Fibroblast of lung (primary cell): ENCODE results near the gene GRID1.

Source experiments
- EZH2 ChIP-seq: IDR thresholded peaks from 2 replicates; pipeline ENCODE4 v1.5.1; 2012; ENCODE audit warnings: low read length, control low read depth, mild to moderate bottlenecking; ENCODE audit errors: missing control alignments
- TF ChIP-seq, protein P1 (sequence below), 2 donors: IDR thresholded peaks in 1 of 2; conservative IDR thresholded peaks in 1 of 2; 1 replicate in 1 of 2; 2 replicates in 1 of 2; pipeline ENCODE4 v1.5.1; 2011 to 2012; ENCODE audit warnings: low read length in 2 of 2, control low read depth in 1 of 2, inconsistent platforms in 1 of 2, low read depth in 1 of 2, mild to moderate bottlenecking in 1 of 2

DNA sequence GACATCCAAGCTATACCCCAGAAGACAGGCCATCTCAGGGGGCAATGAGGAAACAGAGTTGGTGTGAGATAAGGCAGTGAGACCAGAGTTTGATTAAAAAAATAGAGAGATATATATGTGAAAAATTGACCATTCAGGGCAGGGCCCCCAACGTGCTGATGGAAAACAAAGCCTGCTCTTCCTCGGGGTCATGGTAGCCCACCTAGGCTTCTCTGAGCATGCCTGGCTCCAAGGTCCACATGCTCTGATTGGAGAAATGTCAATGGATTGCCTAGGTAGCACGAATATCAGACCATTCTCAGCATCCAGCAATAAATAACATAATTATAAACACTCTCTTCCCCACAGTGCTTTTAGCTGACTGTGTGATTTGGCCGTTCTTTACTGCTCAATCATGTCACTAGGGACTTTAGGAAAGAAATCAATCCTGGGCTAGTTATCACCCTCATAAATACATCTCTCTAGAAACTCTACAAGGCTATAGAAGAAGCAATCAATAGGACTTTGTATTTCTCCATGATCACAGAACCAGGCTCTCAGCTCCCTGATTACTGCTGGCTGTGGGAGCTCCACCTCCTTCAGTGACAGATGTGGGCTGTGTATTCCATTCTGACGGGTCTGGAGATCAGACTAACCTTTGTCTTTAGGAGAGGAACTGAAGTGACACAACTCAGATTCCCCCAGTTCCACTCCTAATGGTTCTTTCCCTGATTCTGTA, 766.4 kb downstream of the GRID1 start:
- TF ChIP-seq, protein P1, sequence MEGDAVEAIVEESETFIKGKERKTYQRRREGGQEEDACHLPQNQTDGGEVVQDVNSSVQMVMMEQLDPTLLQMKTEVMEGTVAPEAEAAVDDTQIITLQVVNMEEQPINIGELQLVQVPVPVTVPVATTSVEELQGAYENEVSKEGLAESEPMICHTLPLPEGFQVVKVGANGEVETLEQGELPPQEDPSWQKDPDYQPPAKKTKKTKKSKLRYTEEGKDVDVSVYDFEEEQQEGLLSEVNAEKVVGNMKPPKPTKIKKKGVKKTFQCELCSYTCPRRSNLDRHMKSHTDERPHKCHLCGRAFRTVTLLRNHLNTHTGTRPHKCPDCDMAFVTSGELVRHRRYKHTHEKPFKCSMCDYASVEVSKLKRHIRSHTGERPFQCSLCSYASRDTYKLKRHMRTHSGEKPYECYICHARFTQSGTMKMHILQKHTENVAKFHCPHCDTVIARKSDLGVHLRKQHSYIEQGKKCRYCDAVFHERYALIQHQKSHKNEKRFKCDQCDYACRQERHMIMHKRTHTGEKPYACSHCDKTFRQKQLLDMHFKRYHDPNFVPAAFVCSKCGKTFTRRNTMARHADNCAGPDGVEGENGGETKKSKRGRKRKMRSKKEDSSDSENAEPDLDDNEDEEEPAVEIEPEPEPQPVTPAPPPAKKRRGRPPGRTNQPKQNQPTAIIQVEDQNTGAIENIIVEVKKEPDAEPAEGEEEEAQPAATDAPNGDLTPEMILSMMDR (conservative IDR thresholded peaks at IDR 0.05 in 1 of 2, IDR thresholded peaks at IDR 0.05 in 1 of 2; ENCODE audit: low read depth in 1 of 2, low read length in 2 of 2) = no peak
- TF ChIP-seq EZH2 = no peak
